ENCODE measurements around the gene CYB5D1.

CYB5D1 gene

GRCh38 chr17:7837408-7838088 lies 20.3 kb upstream of the CYB5D1 start:
- DNase-seq, result no peak
- H3K4me3 Mint-ChIP-seq, result peak overlapping the region; percentile 98
- CTCF ChIA-PET, result interaction anchor here (1.3 to 3.0 kb wide), 3 partner anchors 13 to 204 kb away, joined by 3 to 15 read pairs (median 3); no protein-coding TSS in a partner anchor

GRCh38 chr17:7838090-7839075 lies 19.4 kb upstream of the CYB5D1 start:
- no peaks in the 10 kb centered on the region for H3K9me3 Mint-ChIP-seq
- peak overlapping the region; percentile 67 for H3K27ac Mint-ChIP-seq
- DNase-seq, result peak; percentile 52
- peaks cover 8% of the 10 kb centered on the region for H3K36me3 Mint-ChIP-seq
- peaks cover 67% of the 10 kb centered on the region for H3K4me1 Mint-ChIP-seq
- peaks cover 11% of the 10 kb centered on the region for H3K27me3 Mint-ChIP-seq
- CTCF ChIA-PET, result interaction anchor here (0.6 to 3.0 kb wide), 5 partner anchors 12 to 203 kb away, joined by 3 to 15 read pairs (median 4); partner anchors contain the start of gene NAA38
- peak overlapping the region; percentile 98 for H3K4me3 Mint-ChIP-seq

More at GRCh38 chr17:7837408-7838088, 20.3 kb upstream of the CYB5D1 start:
- Mint-ChIP-seq H3K36me3 (peaks cover 8% of the 10 kb centered on the region), H3K4me1 (peaks cover 71% of the 10 kb centered on the region), H3K9me3 (no peaks in the 10 kb centered on the region), H3K27ac (peak overlapping the region; percentile 90), H3K27me3 (peaks cover 18% of the 10 kb centered on the region)

- peak; percentile 33 for DNase-seq
- Mint-ChIP-seq H3K4me1 (peaks cover 64% of the 10 kb centered on the region), H3K27ac (peak overlapping the region; percentile 67), H3K9me3 (no peaks in the 10 kb centered on the region), H3K4me3 (peak overlapping the region; percentile 56), H3K27me3 (peaks cover 6% of the 10 kb centered on the region), H3K36me3 (peaks cover 8% of the 10 kb centered on the region)
- CTCF ChIA-PET, result interaction anchor here (0.6 to 3.0 kb wide), 4 partner anchors 11 to 151 kb away, joined by 3 to 15 read pairs (median 4); partner anchors contain the start of gene NAA38
Measured at GRCh38 chr17:7839190-7839875, 18.5 kb upstream of the CYB5D1 start.

GRCh38 chr17:7839876-7840261 lies 17.9 kb upstream of the CYB5D1 start:
- no peak for DNase-seq
- H3K27me3 Mint-ChIP-seq, result peaks cover 6% of the 10 kb centered on the region
- no peaks in the 10 kb centered on the region for H3K9me3 Mint-ChIP-seq
- H3K27ac Mint-ChIP-seq, result no peak overlapping the region
- peaks cover 8% of the 10 kb centered on the region for H3K36me3 Mint-ChIP-seq
- CTCF ChIA-PET, result interaction anchor here (1.4 to 3.0 kb wide), 3 partner anchors 11 to 150 kb away, joined by 4 to 15 read pairs (median 4); no protein-coding TSS in a partner anchor
- no peak overlapping the region for H3K4me3 Mint-ChIP-seq
- peaks cover 65% of the 10 kb centered on the region for H3K4me1 Mint-ChIP-seq

GRCh38 chr17:7840441-7840840 lies 17.4 kb upstream of the CYB5D1 start:
- DNase-seq, result no peak
- Mint-ChIP-seq H3K27me3 (peaks cover 6% of the 10 kb centered on the region), H3K4me1 (peaks cover 68% of the 10 kb centered on the region), H3K36me3 (peaks cover 8% of the 10 kb centered on the region), H3K9me3 (no peaks in the 10 kb centered on the region), H3K27ac (peak overlapping the region; percentile 0), H3K4me3 (peak overlapping the region; percentile 79)
- CTCF ChIA-PET, result interaction anchor here (1.2 to 2.0 kb wide), 3 partner anchors 8 to 149 kb away, joined by 3 to 4 read pairs (median 4); no protein-coding TSS in a partner anchor

GRCh38 chr17:7840875-7841274 lies 16.9 kb upstream of the CYB5D1 start:
- peak overlapping the region; percentile 79 for H3K4me3 Mint-ChIP-seq
- CTCF ChIA-PET, result interaction anchor here (0.9 to 1.4 kb wide), 3 partner anchors 9 to 10 kb away, joined by 3 to 4 read pairs (median 3); no protein-coding TSS in a partner anchor
- DNase-seq, result no peak
- no peaks in the 10 kb centered on the region for H3K9me3 Mint-ChIP-seq
- peak overlapping the region; percentile 83 for H3K27ac Mint-ChIP-seq
- H3K27me3 Mint-ChIP-seq, result peaks cover 6% of the 10 kb centered on the region
- H3K36me3 Mint-ChIP-seq, result peaks cover 8% of the 10 kb centered on the region
- H3K4me1 Mint-ChIP-seq, result peaks cover 70% of the 10 kb centered on the region

GRCh38 chr17:7841396-7841914 lies 16.3 kb upstream of the CYB5D1 start:
- DNase-seq, result peak; percentile 81
- Mint-ChIP-seq H3K4me3 (peak overlapping the region; percentile 79), H3K36me3 (peaks cover 8% of the 10 kb centered on the region), H3K9me3 (no peaks in the 10 kb centered on the region), H3K27ac (peak overlapping the region; percentile 97), H3K27me3 (peaks cover 6% of the 10 kb centered on the region), H3K4me1 (peaks cover 66% of the 10 kb centered on the region)
- CTCF ChIA-PET, result interaction anchor here (0.9 to 1.4 kb wide), 4 partner anchors 8 to 20 kb away, joined by 3 to 4 read pairs (median 4); no protein-coding TSS in a partner anchor

- H3K36me3 Mint-ChIP-seq, result peaks cover 8% of the 10 kb centered on the region
- peaks cover 3% of the 10 kb centered on the region for H3K27me3 Mint-ChIP-seq
- CTCF ChIA-PET, result interaction anchor here (0.9 to 1.0 kb wide), 3 partner anchors 8 to 147 kb away, joined by 3 to 4 read pairs (median 3); no protein-coding TSS in a partner anchor
- peak; percentile 87 for DNase-seq
- peak overlapping the region; percentile 97 for H3K27ac Mint-ChIP-seq
- peak overlapping the region; percentile 79 for H3K4me3 Mint-ChIP-seq
- peaks cover 62% of the 10 kb centered on the region for H3K4me1 Mint-ChIP-seq
- no peaks in the 10 kb centered on the region for H3K9me3 Mint-ChIP-seq
Measured at GRCh38 chr17:7841915-7842379, 15.9 kb upstream of the CYB5D1 start.

GRCh38 chr17:7842380-7843256 lies 15.2 kb upstream of the CYB5D1 start:
- Mint-ChIP-seq H3K27me3 (no peaks in the 10 kb centered on the region), H3K9me3 (no peaks in the 10 kb centered on the region), H3K27ac (peak overlapping the region; percentile 97), H3K36me3 (peaks cover 8% of the 10 kb centered on the region), H3K4me3 (peak overlapping the region; percentile 79), H3K4me1 (peaks cover 55% of the 10 kb centered on the region)
- DNase-seq, result peak; percentile 89
- CTCF ChIA-PET, result interaction anchor here (0.6 to 1.0 kb wide), 3 partner anchors 21 to 157 kb away, joined by 3 to 4 read pairs (median 4); no protein-coding TSS in a partner anchor

GRCh38 chr17:7843257-7843535 lies 14.6 kb upstream of the CYB5D1 start:
- CTCF ChIA-PET, result interaction anchor here (0.6 kb wide), 1 partner anchor 157 kb away, joined by 4 read pairs; no protein-coding TSS in a partner anchor
- Mint-ChIP-seq H3K4me3 (peak overlapping the region; percentile 79), H3K9me3 (no peaks in the 10 kb centered on the region), H3K27ac (peak overlapping the region; percentile 97), H3K4me1 (peaks cover 51% of the 10 kb centered on the region), H3K27me3 (no peaks in the 10 kb centered on the region), H3K36me3 (peaks cover 8% of the 10 kb centered on the region)
- no peak for DNase-seq

- H3K4me1 Mint-ChIP-seq, result peaks cover 47% of the 10 kb centered on the region
- DNase-seq, result peak; percentile 88
- CTCF ChIA-PET, result interaction anchor here (0.6 kb wide), 1 partner anchor 158 kb away, joined by 4 read pairs; no protein-coding TSS in a partner anchor
- peak overlapping the region; percentile 97 for H3K27ac Mint-ChIP-seq
- H3K27me3 Mint-ChIP-seq, result no peaks in the 10 kb centered on the region
- H3K4me3 Mint-ChIP-seq, result peak overlapping the region; percentile 79
- H3K36me3 Mint-ChIP-seq, result peaks cover 8% of the 10 kb centered on the region
- H3K9me3 Mint-ChIP-seq, result no peaks in the 10 kb centered on the region
Measured at GRCh38 chr17:7843536-7844291, 14.1 kb upstream of the CYB5D1 start.
